ENCODE measurements around the gene PES1.

- no peak for TF ChIP-seq CTCF (conservative IDR thresholded peaks at IDR 0.05; ENCODE audit: low read depth in 2 of 2)
- TF ChIP-seq CREB1 (CRISPR knock-in tag; IDR thresholded peaks at IDR 0.05; ENCODE audit: low read depth) = no peak
- no peak for TF ChIP-seq POLR2AphosphoS5 (IDR thresholded peaks at IDR 0.05; ENCODE audit: low read depth)
- TF ChIP-seq NANOG (IDR thresholded peaks at IDR 0.05; ENCODE audit: borderline replicate concordance) = no peak
- no peak for TF ChIP-seq EZH2 (IDR thresholded peaks at IDR 0.05; ENCODE audit: low read depth, unreplicated experiment)
- TF ChIP-seq REST (IDR thresholded peaks at IDR 0.05; ENCODE audit: unreplicated experiment) = no peak
- no peak for TF ChIP-seq ETS1 (IDR thresholded peaks at IDR 0.05)
- TF ChIP-seq JUNB (IDR thresholded peaks at IDR 0.05; ENCODE audit: unreplicated experiment) = no peak
- no peak for TF ChIP-seq ZNF114 (CRISPR knock-in tag; IDR thresholded peaks at IDR 0.05)
- TF ChIP-seq EZH2phosphoT487 (IDR thresholded peaks at IDR 0.05; ENCODE audit: unreplicated experiment) = no peak
- TF ChIP-seq ZNF331 (CRISPR knock-in tag; IDR thresholded peaks at IDR 0.05; ENCODE audit: low read depth) = no peak
These were observed 13.2 kb downstream of the PES1 start for GRCh38 chr22:30578481-30578880.

Data from GM23338 (cell line).